ENCODE measurements around the gene SMPD4.
"Not testable (repeated sequence)": the region's sequence is repeated elsewhere in the genome, so short reads cannot be mapped to it uniquely, and the experiment has no call there.

GRCh38 chr2:130193824-130194223 lies 12.4 kb upstream of the SMPD4 start:
- TF ChIP-seq POLR2AphosphoS5 (IDR thresholded peaks at IDR 0.05; ENCODE audit: borderline replicate concordance, low read depth, low read length); EZH2 (IDR thresholded peaks at IDR 0.05); FOXP2 (optimal IDR thresholded peaks at IDR 0.05; ENCODE audit: control extremely low read depth, extremely low read length, insufficient read depth): not testable (repeated sequence)
